Cardiac muscle cell (in vitro differentiated cells and primary cell): Measurements from ENCODE around the gene TCFL5. TPM values are rescaled to one million over a fixed set of nuclear protein-coding genes. Genes with fewer than 3 reads are reported as not detected.

ENCODE experiments used
- DNase-seq, 2 donors: peaks; one replicate each; pipeline versions ENCODE4 v3.0.0 to v3.0.0-alpha.2; 2010 to 2017; ENCODE audit warnings: low read depth in 1 of 2, low spot score in 1 of 2
- H3K27ac ChIP-seq: fragments of 200-600 bp; sonication (generic); 2 replicates; pipeline ENCODE4 v1.5.1; 2016
- H3K27me3 ChIP-seq: fragments of 200-600 bp; sonication (generic); 2 replicates; pipeline ENCODE4 v1.6.0; 2016; ENCODE audit warnings: control low read depth
- H3K36me3 ChIP-seq: fragments of 200-600 bp; sonication (generic); 2 replicates; pipeline ENCODE4 v1.5.1; 2016; ENCODE audit warnings: control low read depth
- H3K4me1 ChIP-seq: fragments of 200-600 bp; sonication (generic); 2 replicates; pipeline ENCODE4 v1.8.1; 2017; ENCODE audit warnings: low read depth, mild to moderate bottlenecking, mixed run types
- H3K4me3 ChIP-seq: fragments of 200-600 bp; sonication (generic); 2 replicates; pipeline ENCODE4 v1.5.1; 2016; ENCODE audit warnings: mild to moderate bottlenecking
- H3K9me3 ChIP-seq: fragments of 200-600 bp; sonication (generic); 2 replicates; pipeline ENCODE4 v1.5.1; 2017; ENCODE audit warnings: low read depth, mild to moderate bottlenecking, control low read depth
- CTCF ChIP-seq: IDR thresholded peaks from 2 replicates; pipeline ENCODE4 v1.5.1; 2012; ENCODE audit warnings: low read depth, mild to moderate bottlenecking, low read length
- polyA plus RNA-seq: library from polyadenylated mRNA; unstranded; fragments of >200 nt; fragmentation: Nextera tagmentation; extraction: Ambion mirVana; gene quantifications from 2 replicates; pipeline ENCODE4 v1.2.1, GENCODE V29; 2016
- total RNA-seq: library from RNA; depleted of rRNA; stranded (reverse); fragments of >200 nt; gene quantifications from 2 replicates; pipeline ENCODE4 v1.2.3, GENCODE V29; 2016

The TCFL5 gene
- total and polyA plus RNA-seq, 2 experiments from 2014 or later, result 6.6 to 8.1 TPM

- Histone ChIP-seq H3K4me1 (peaks cover 3% of the 10 kb centered on the region), H3K27ac (no peak overlapping the region), H3K4me3 (no peak overlapping the region), H3K9me3 (no peaks in the 10 kb centered on the region), H3K27me3 (no peaks in the 10 kb centered on the region), H3K36me3 (no peaks in the 10 kb centered on the region)
- TF ChIP-seq CTCF, result no peak
- DNase-seq, result no peak
These were observed 32.1 kb downstream of the TCFL5 start for GRCh38 chr20:62829231-62830230.

- Histone ChIP-seq H3K4me3 (no peak overlapping the region), H3K27me3 (no peaks in the 10 kb centered on the region), H3K9me3 (no peaks in the 10 kb centered on the region), H3K27ac (no peak overlapping the region), H3K4me1 (peaks cover 7% of the 10 kb centered on the region), H3K36me3 (no peaks in the 10 kb centered on the region)
- no peak for TF ChIP-seq CTCF
- no peak for DNase-seq
These were observed 33.0 kb downstream of the TCFL5 start for GRCh38 chr20:62828511-62829230.

DNA sequence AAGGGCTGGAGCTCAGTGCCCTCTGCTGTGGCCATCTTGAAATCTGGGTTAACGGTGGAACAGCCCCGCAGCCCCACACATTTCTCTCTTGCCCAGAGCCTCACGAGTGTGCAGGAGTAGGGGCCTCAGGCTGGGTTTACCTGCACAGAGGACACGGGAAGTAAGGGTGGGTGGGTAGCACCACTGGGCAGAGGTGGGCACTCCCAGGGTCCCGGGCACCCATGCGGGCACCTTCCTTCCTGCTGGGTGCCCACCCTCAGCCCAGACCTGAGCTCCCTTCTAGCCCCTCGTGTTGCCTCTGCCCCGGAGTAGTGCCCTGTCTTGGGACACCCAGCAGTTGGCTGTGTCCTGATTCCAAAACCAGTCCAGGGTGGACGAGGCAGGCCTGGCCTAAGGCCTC is 33.6 kb downstream of the TCFL5 start:
- Histone ChIP-seq H3K9me3 (no peaks in the 10 kb centered on the region), H3K36me3 (no peaks in the 10 kb centered on the region), H3K4me1 (peaks cover 10% of the 10 kb centered on the region), H3K4me3 (no peak overlapping the region), H3K27me3 (no peaks in the 10 kb centered on the region), H3K27ac (no peak overlapping the region)
- no peak for TF ChIP-seq CTCF
- no peak for DNase-seq

GRCh38 chr20:62827311-62828038 is 34.1 kb downstream of the TCFL5 start:
- H3K4me3 ChIP-seq, result no peak overlapping the region
- H3K27ac ChIP-seq, result no peak overlapping the region
- no peak for TF ChIP-seq CTCF
- H3K27me3 ChIP-seq, result no peaks in the 10 kb centered on the region
- DNase-seq, result no peak
- H3K9me3 ChIP-seq, result no peaks in the 10 kb centered on the region
- H3K4me1 ChIP-seq, result peaks cover 10% of the 10 kb centered on the region
- no peaks in the 10 kb centered on the region for H3K36me3 ChIP-seq

- H3K27me3 ChIP-seq, result no peaks in the 10 kb centered on the region
- H3K27ac ChIP-seq, result no peak overlapping the region
- no peaks in the 10 kb centered on the region for H3K36me3 ChIP-seq
- no peak overlapping the region for H3K4me3 ChIP-seq
- H3K9me3 ChIP-seq, result no peaks in the 10 kb centered on the region
- no peak for TF ChIP-seq CTCF
- H3K4me1 ChIP-seq, result peaks cover 10% of the 10 kb centered on the region
- DNase-seq, result no peak
These were observed 34.8 kb downstream of the TCFL5 start for GRCh38 chr20:62826646-62827310.
